SH-SY5Y (cell line): ENCODE results near the gene ENTREP1.

Source experiments
- GATA2 ChIP-seq: IDR thresholded peaks from 2 replicates; pipeline ENCODE4 v1.6.1; 2011; ENCODE audit warnings: mild to moderate bottlenecking, low read depth, low read length
- GATA3 ChIP-seq: IDR thresholded peaks from 2 replicates; pipeline ENCODE4 v1.6.1; 2011; ENCODE audit warnings: low read depth, mild to moderate bottlenecking, low read length, moderate library complexity

DNA sequence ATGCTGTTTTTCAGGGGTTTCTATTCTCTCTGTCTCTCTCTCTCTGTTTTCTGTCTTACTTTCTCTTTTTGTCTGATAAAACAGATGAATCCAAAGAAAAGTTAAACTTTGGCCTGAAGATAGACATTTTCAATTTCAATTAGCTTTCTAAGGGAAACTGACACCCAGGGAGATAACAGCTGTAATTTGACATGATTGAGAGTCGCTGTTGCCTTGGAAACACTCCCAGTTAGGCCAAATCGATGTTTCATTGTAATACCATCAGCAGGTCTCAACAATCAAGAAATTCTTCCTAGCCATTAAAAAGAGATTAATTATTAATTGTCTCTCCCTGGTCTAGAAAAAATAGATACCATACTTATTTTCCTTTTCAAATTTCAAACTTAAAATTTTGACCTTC lies 53.0 kb downstream of the ENTREP1 start:
- TF ChIP-seq GATA3 (no peak), GATA2 (no peak)
